Right lobe of liver (tissue), 6 donors: ENCODE measurements around the gene KLHDC1. TPM values are rescaled to one million over a fixed set of nuclear protein-coding genes. Genes with fewer than 3 reads are reported as not detected.

ENCODE experiments used
- ATAC-seq, 4 donors: fragments of 200-7000 bp; cut with Tn5 transposase; one replicate each; pipeline ENCODE4 v1.9.1; 2020; ENCODE audit warnings: mild to moderate bottlenecking in 4 of 4, moderate library complexity in 4 of 4
- DNase-seq, 3 donors: peaks; one replicate each; pipeline ENCODE4 v3.0.0-alpha.2; 2020
- H3K27ac ChIP-seq, 3 donors: fragments of 200-600 bp; one replicate each; pipeline ENCODE4 v1.8.0; 2022
- H3K27me3 ChIP-seq, 2 donors: fragments of 200-600 bp; one replicate each; pipeline ENCODE4 v1.8.0; 2022
- H3K36me3 ChIP-seq, 4 donors: fragments of 200-600 bp; sonication (generic) in 1 of 4; one replicate each; pipeline versions ENCODE4 v1.5.1 to v1.8.0; 2017 to 2022; ENCODE audit warnings: control low read depth in 1 of 4
- H3K4me1 ChIP-seq, 4 donors: fragments of 200-600 bp; sonication (generic) in 1 of 4; one replicate each; pipeline versions ENCODE4 v1.5.1 to v1.8.0; 2017 to 2022; ENCODE audit warnings: control low read depth in 1 of 4
- H3K4me3 ChIP-seq, 3 donors: fragments of 200-600 bp; one replicate each; pipeline ENCODE4 v1.8.0; 2022
- H3K9me3 ChIP-seq, 4 donors: fragments of 200-600 bp; sonication (generic) in 1 of 4; one replicate each; pipeline versions ENCODE4 v1.5.1 to v1.8.0; 2017 to 2022; ENCODE audit warnings: control low read depth in 1 of 4
- CTCF ChIP-seq, 4 donors: fragments of 200-600 bp in 3 of 4; fragments of 450-650 bp in 1 of 4; IDR thresholded peaks; one replicate each; pipeline versions ENCODE4 v1.5.1 to v1.8.0; 2016 to 2022; ENCODE audit warnings: antibody characterized with exemption in 4 of 4, mild to moderate bottlenecking in 2 of 4
- POLR2A ChIP-seq: fragments of 450-650 bp; IDR thresholded peaks from one replicate; pipeline ENCODE4 v1.6.1; 2017; ENCODE audit warnings: antibody characterized with exemption, mild to moderate bottlenecking
- WGBS: methylation state at CpG from one replicate; pipeline ENCODE4 v1.1.6; 2018; ENCODE audit warnings: low coverage, low lambda C conversion rate; ENCODE audit not compliant: insufficient coverage; ENCODE audit errors: missing lambda C conversion rate; 5-methylcytosine and 5-hydroxymethylcytosine counted together
- intact Hi-C, 2 donors: fragments of 100-400 bp; cut with DNase I; formaldehyde crosslinking; loops; one replicate each; pipeline versions ENCODE4 v1.11.2 to v1.14.1; 2022
- total RNA-seq, 6 experiments: library from RNA; depleted of rRNA in 2 of 6; stranded (reverse); fragments of >200 nt in 2 of 6; fragmentation: NEBNext Ultra II Directional in 3 of 6; extraction: Animal tissue kit (Norgen Biotek cat#: 25700) in 3 of 6; gene quantifications; one replicate each; pipeline versions ENCODE4 v1.1.0 to v1.2.4, GENCODE V29; 2016 to 2023
- donor health status: DM: no; HTN: yes; CAD: no.
- donor health status: DM: no; HTN: no; CAD: no.
- donor health status: DM: no; HTN: no; CAD: no.
- donor health status: DM: no; HTN: yes; CAD: no.
- donor health status: DM: no; HTN: yes; CAD: no.

KLHDC1 gene
- total RNA-seq, 6 experiments from 2014 or later = 1.1 to 3.4 (median 2.1) TPM

- Histone ChIP-seq H3K4me1 (no peaks in the 10 kb centered on the region), H3K27ac (no peak overlapping the region), H3K36me3 (no peaks in the 10 kb centered on the region), H3K9me3 (no peaks in the 10 kb centered on the region), H3K4me3 (no peak overlapping the region), H3K27me3 (no peaks in the 10 kb centered on the region)
- ATAC-seq (no peak), DNase-seq (no peak)
- intact Hi-C loops = no loop called here
- 71% methylated on average over 2 of the region's 2 CpGs for WGBS
- TF ChIP-seq CTCF (IDR thresholded peaks at IDR 0.05) (no peak), POLR2A (no peak)
Observed at GRCh38 chr14:49679271-49679670, 13.6 kb upstream of the KLHDC1 start.

GRCh38 chr14:49686425-49686824 is 6.5 kb upstream of the KLHDC1 start:
- Histone ChIP-seq H3K27me3 (no peaks in the 10 kb centered on the region), H3K4me3 (no peak overlapping the region), H3K27ac (no peak overlapping the region), H3K4me1 (peaks cover 0 to 8% (median 0%) of the 10 kb centered on the region in 4 donors), H3K9me3 (no peaks in the 10 kb centered on the region), H3K36me3 (no peaks in the 10 kb centered on the region)
- 97% methylated on average over 4 of the region's 4 CpGs for WGBS
- no peak for ATAC-seq
- TF ChIP-seq CTCF (IDR thresholded peaks at IDR 0.05) (no peak), POLR2A (no peak)
- no peak for DNase-seq
- intact Hi-C loops = no loop called here

GRCh38 chr14:49687942-49688700 is 4.8 kb upstream of the KLHDC1 start, which contains the start of gene POLE2:
POLE2 (minus strand) TSS chr14:49688214; CDS start chr14:49688203, 11 bp downstream.
- TF ChIP-seq CTCF (IDR thresholded peaks at IDR 0.05) = peak in 1 of 4 donors; percentile 16
- TF ChIP-seq POLR2A = peak; percentile 28
- peak within 1 kb of the TSS; percentile 51 to 80 (median 77) for H3K4me3 ChIP-seq
- H3K9me3 ChIP-seq = no peaks in the 10 kb centered on the region
- intact Hi-C loops = no loop called here
- no peaks in the 10 kb centered on the region for H3K36me3 ChIP-seq
- H3K4me1 ChIP-seq = peaks cover 0 to 8% (median 0%) of the 10 kb centered on the region in 4 donors
- no peaks in the 10 kb centered on the region for H3K27me3 ChIP-seq
- ATAC-seq (peak; percentile 88 to 91 (median 89)), DNase-seq (peak; percentile 80 to 83 (median 80))
- 11% methylated on average over 26 of the region's 67 CpGs for WGBS
- peak within 1 kb of the TSS; percentile 44 to 70 (median 55) for H3K27ac ChIP-seq

- TF ChIP-seq CTCF (IDR thresholded peaks at IDR 0.05) = no peak
- TF ChIP-seq POLR2A = no peak
- intact Hi-C loops = no loop called here
- ATAC-seq (no peak), DNase-seq (no peak)
- Histone ChIP-seq H3K9me3 (no peaks in the 10 kb centered on the region), H3K4me1 (peaks cover 0 to 8% (median 0%) of the 10 kb centered on the region in 4 donors), H3K27me3 (no peaks in the 10 kb centered on the region), H3K36me3 (no peaks in the 10 kb centered on the region), H3K4me3 (peak overlapping the region in 1 of 3 donors; percentile 77), H3K27ac (peak overlapping the region in 2 of 3 donors; percentile 44 to 55)
- WGBS = 91% methylated on average over 8 of the region's 8 CpGs
Observed at GRCh38 chr14:49688701-49689030, 4.3 kb upstream of the KLHDC1 start.
